GM18502 (cell line): Measurements from ENCODE around the gene RBM18.

Experiments used
- ATAC-seq: cut with Tn5 transposase; IDR thresholded peaks from one replicate; pipeline ENCODE4 v1.9.1; 2021; ENCODE audit warnings: mild to moderate bottlenecking; ENCODE audit not compliant: unreplicated experiment, poor library complexity

The RBM18 gene

GRCh38 chr9:122225312-122226141 is 39.1 kb downstream of the RBM18 start:
- no peak for ATAC-seq

GRCh38 chr9:122223435-122223834 is 41.2 kb downstream of the RBM18 start:
- ATAC-seq = no peak

GRCh38 chr9:122222791-122223190 is 41.8 kb downstream of the RBM18 start:
- no peak for ATAC-seq

- no peak for ATAC-seq
Measured at GRCh38 chr9:122221183-122221811, 43.3 kb downstream of the RBM18 start.

GRCh38 chr9:122220673-122221182 is 43.9 kb downstream of the RBM18 start:
- no peak for ATAC-seq

GRCh38 chr9:122219856-122220672 is 44.6 kb downstream of the RBM18 start:
- no peak for ATAC-seq

- ATAC-seq = no peak
Measured at GRCh38 chr9:122218935-122219855, 45.4 kb downstream of the RBM18 start.

- ATAC-seq = no peak
Measured at GRCh38 chr9:122218071-122218934, 46.3 kb downstream of the RBM18 start.

GRCh38 chr9:122217640-122218039 is 47.0 kb downstream of the RBM18 start:
- no peak for ATAC-seq

GRCh38 chr9:122216798-122217418 is 47.7 kb downstream of the RBM18 start:
- no peak for ATAC-seq

- no peak for ATAC-seq
Measured at GRCh38 chr9:122216138-122216797, 48.4 kb downstream of the RBM18 start.

GRCh38 chr9:122215663-122216062 is 49.0 kb downstream of the RBM18 start:
- ATAC-seq = no peak

- ATAC-seq = no peak
Measured at GRCh38 chr9:122214507-122214906, 50.1 kb downstream of the RBM18 start.

- peak; percentile 65 for ATAC-seq
Measured at GRCh38 chr9:122213589-122214413, 50.8 kb downstream of the RBM18 start.

GRCh38 chr9:122213102-122213588 is 51.5 kb downstream of the RBM18 start:
- peak; percentile 18 for ATAC-seq

- no peak for ATAC-seq
Measured at GRCh38 chr9:122212473-122213004, 52.1 kb downstream of the RBM18 start.

GRCh38 chr9:122209451-122209850 is 55.2 kb downstream of the RBM18 start:
- ATAC-seq = no peak
